CD14-positive monocyte (primary cell): Measurements from ENCODE around the gene LRP1-AS. TPM values are rescaled to one million over a fixed set of nuclear protein-coding genes. Genes with fewer than 3 reads are reported as not detected.

ENCODE experiments used
- DNase-seq, 3 donors: peaks; one replicate each; pipeline ENCODE4 v3.0.0-alpha.2; 2011 to 2022
- H2AFZ ChIP-seq: 2 replicates; pipeline ENCODE4 v1.6.0; 2012; ENCODE audit warnings: mild to moderate bottlenecking, low read depth, low read length, inconsistent platforms; ENCODE audit not compliant: insufficient read depth, poor library complexity, severe bottlenecking
- H3K27ac ChIP-seq, 2 donors: 1 replicate in 1 of 2; 2 replicates in 1 of 2; pipeline ENCODE4 v1.5.1; 2012 to 2013; ENCODE audit warnings: low read length in 2 of 2, control low read depth in 1 of 2, inconsistent platforms in 1 of 2, low read depth in 1 of 2, mild to moderate bottlenecking in 1 of 2
- H3K27me3 ChIP-seq, 2 donors: one replicate each; pipeline versions ENCODE4 v1.6.0 to v1.6.1; 2011 to 2013; ENCODE audit warnings: low read length in 2 of 2; ENCODE audit not compliant: control insufficient read depth in 2 of 2, insufficient read depth in 2 of 2
- H3K36me3 ChIP-seq, 2 donors: replicated peaks in 1 of 2; 1 replicate in 1 of 2; 2 replicates in 1 of 2; pipeline versions ENCODE4 v1.5.1 to v1.6.1; 2012 to 2013; ENCODE audit warnings: low read length in 2 of 2, control low read depth in 1 of 2, inconsistent platforms in 1 of 2, mild to moderate bottlenecking in 1 of 2; ENCODE audit not compliant: insufficient read depth in 2 of 2, control insufficient read depth in 1 of 2
- H3K4me1 ChIP-seq, 2 donors: 1 replicate in 1 of 2; 2 replicates in 1 of 2; pipeline versions ENCODE4 v1.5.1 to v1.6.1; 2012 to 2013; ENCODE audit warnings: low read length in 2 of 2, control low read depth in 1 of 2, inconsistent platforms in 1 of 2, mild to moderate bottlenecking in 1 of 2, moderate library complexity in 1 of 2; ENCODE audit not compliant: insufficient read depth in 2 of 2, control insufficient read depth in 1 of 2
- H3K4me2 ChIP-seq: replicated peaks from 2 replicates; pipeline ENCODE3; 2012; ENCODE audit warnings: low read length, moderate library complexity, mild to moderate bottlenecking; ENCODE audit not compliant: poor library complexity, severe bottlenecking; ENCODE audit errors: extremely low read depth
- H3K4me3 ChIP-seq, 3 experiments: fragments of 200-600 bp in 1 of 3; sonication (generic) in 1 of 3; replicated peaks in 1 of 3; 1 replicate in 2 of 3; 2 replicates in 1 of 3; pipeline ENCODE4 v1.5.1; 2011 to 2013; ENCODE audit warnings: low read length in 3 of 3, mild to moderate bottlenecking in 3 of 3, control low read depth in 2 of 3, low read depth in 2 of 3, inconsistent platforms in 1 of 3, moderate library complexity in 1 of 3
- H3K79me2 ChIP-seq: 2 replicates; pipeline ENCODE4 v1.6.0; 2012; ENCODE audit warnings: mild to moderate bottlenecking, control low read depth, inconsistent platforms, low read length, moderate library complexity; ENCODE audit not compliant: insufficient read depth
- H3K9ac ChIP-seq: 2 replicates; pipeline ENCODE4 v1.6.0; 2017; ENCODE audit warnings: low read length, mild to moderate bottlenecking; ENCODE audit not compliant: insufficient read depth, poor library complexity, severe bottlenecking
- H3K9me3 ChIP-seq, 2 donors: replicated peaks in 1 of 2; 1 replicate in 1 of 2; 2 replicates in 1 of 2; pipeline versions ENCODE4 v1.5.1 to v1.6.1; 2012 to 2013; ENCODE audit warnings: low read length in 2 of 2, control low read depth in 1 of 2; ENCODE audit not compliant: control insufficient read depth in 1 of 2, insufficient read depth in 1 of 2
- H4K20me1 ChIP-seq: 2 replicates; pipeline ENCODE4 v1.6.0; 2012; ENCODE audit warnings: mild to moderate bottlenecking, low read length, control low read depth, moderate library complexity; ENCODE audit not compliant: insufficient read depth
- H3K27ac Mint-ChIP-seq, 7 donors: one replicate each; pipeline ENCODE4 v1.8.0; 2020; ENCODE audit warnings: mild to moderate bottlenecking in 7 of 7, mixed read lengths in 7 of 7, moderate library complexity in 6 of 7, inconsistent platforms in 2 of 7
- H3K27me3 Mint-ChIP-seq, 3 donors: one replicate each; pipeline ENCODE4 v1.8.0; 2021 to 2022; ENCODE audit warnings: low read depth in 3 of 3, mild to moderate bottlenecking in 3 of 3, mixed read lengths in 3 of 3, moderate library complexity in 3 of 3, inconsistent platforms in 1 of 3
- H3K36me3 Mint-ChIP-seq, 2 donors: one replicate each; pipeline ENCODE4 v1.8.0; 2020; ENCODE audit warnings: mixed read lengths in 2 of 2, inconsistent platforms in 1 of 2, mild to moderate bottlenecking in 1 of 2
- H3K4me1 Mint-ChIP-seq: one replicate; pipeline ENCODE4 v1.8.0; 2020; ENCODE audit warnings: mild to moderate bottlenecking, mixed read lengths
- H3K4me3 Mint-ChIP-seq, 2 donors: one replicate each; pipeline ENCODE4 v1.8.0; 2020; ENCODE audit warnings: mild to moderate bottlenecking in 2 of 2, mixed read lengths in 2 of 2, moderate library complexity in 1 of 2
- H3K9me3 Mint-ChIP-seq, 7 donors: one replicate each; pipeline ENCODE4 v1.8.0; 2020 to 2022; ENCODE audit warnings: mixed read lengths in 7 of 7, mild to moderate bottlenecking in 6 of 7, moderate library complexity in 6 of 7, inconsistent platforms in 2 of 7
- CTCF ChIP-seq: fragments of 200-600 bp; IDR thresholded peaks from one replicate; pipeline ENCODE4 v1.8.0; 2022; ENCODE audit warnings: antibody characterized with exemption, mild to moderate bottlenecking
- WGBS: methylation state at CpG from one replicate; pipeline ENCODE4 v1.1.5; 2013; ENCODE audit warnings: missing lambda C conversion rate; ENCODE audit not compliant: insufficient coverage; 5-methylcytosine and 5-hydroxymethylcytosine counted together
- intact Hi-C, 2 donors: fragments of 100-400 bp; cut with micrococcal nuclease; formaldehyde crosslinking; loops; one replicate each; pipeline versions ENCODE4 v1.15.0 to v1.15.1; 2023
- polyA plus RNA-seq, 3 donors: library from polyadenylated mRNA; depleted of rRNA in 1 of 3; unstranded in 2 of 3; stranded (reverse) in 1 of 3; fragments of 300-500 nt in 2 of 3; fragments of >200 nt in 1 of 3; fragmentation: Illumina TruSeq in 2 of 3; gene quantifications; 1 replicate in 2 of 3; 2 replicates in 1 of 3; pipeline ENCODE4 v1.2.3, GENCODE V29; 2012 to 2021

LRP1-AS gene
- polyA plus RNA-seq, 3 donors, result 0.35 to 1.5 TPM; not detected in 1

GRCh38 chr12:57138526-57139272 lies 8.7 kb downstream of the LRP1-AS start:
- H2AFZ ChIP-seq, result no peak overlapping the region
- peak overlapping the region in 1 of 3 experiments; percentile 32 for H3K4me3 ChIP-seq
- no peaks in the 10 kb centered on the region for H3K9me3 ChIP-seq
- H3K36me3 ChIP-seq, result peaks cover 68 to 93% of the 10 kb centered on the region in 2 donors
- intact Hi-C loops, result no loop called here
- H3K4me1 ChIP-seq, result peaks cover 33 to 56% of the 10 kb centered on the region in 2 donors
- H3K27ac Mint-ChIP-seq, result peak overlapping the region; percentile 27 to 91 (median 88)
- H3K27me3 Mint-ChIP-seq, result peaks cover 0 to 8% (median 0%) of the 10 kb centered on the region in 3 donors
- H3K36me3 Mint-ChIP-seq, result peaks cover 79 to 80% of the 10 kb centered on the region in 2 donors
- H3K79me2 ChIP-seq, result peaks cover 54% of the 10 kb centered on the region
- 25% methylated on average over 2 of the region's 13 CpGs for WGBS
- H3K4me3 Mint-ChIP-seq, result peak overlapping the region in 1 of 2 donors; percentile 79
- peak overlapping the region; percentile 39 for H3K4me2 ChIP-seq
- DNase-seq, result peak in 1 of 3 donors; percentile 31
- peak overlapping the region; percentile 26 to 67 for H3K27ac ChIP-seq
- H3K9ac ChIP-seq, result peak overlapping the region; percentile 27
- no peak for TF ChIP-seq CTCF
- no peaks in the 10 kb centered on the region for H3K27me3 ChIP-seq
- no peaks in the 10 kb centered on the region for H3K9me3 Mint-ChIP-seq
- peaks cover 100% of the 10 kb centered on the region for H4K20me1 ChIP-seq
- peaks cover 69% of the 10 kb centered on the region for H3K4me1 Mint-ChIP-seq

- Histone ChIP-seq H3K4me2 (no peak overlapping the region), H3K4me3 (no peak overlapping the region), H3K9ac (no peak overlapping the region), H4K20me1 (peaks cover 100% of the 10 kb centered on the region), H3K79me2 (peaks cover 71% of the 10 kb centered on the region), H3K27me3 (no peaks in the 10 kb centered on the region), H2AFZ (no peak overlapping the region), H3K9me3 (no peaks in the 10 kb centered on the region), H3K27ac (no peak overlapping the region), H3K36me3 (peaks cover 47 to 88% of the 10 kb centered on the region in 2 donors), H3K4me1 (peaks cover 59 to 86% of the 10 kb centered on the region in 2 donors)
- no peak for DNase-seq
- Mint-ChIP-seq H3K9me3 (no peaks in the 10 kb centered on the region), H3K27ac (peak overlapping the region in 2 of 7 donors; percentile 39 to 42), H3K36me3 (peaks cover 76 to 78% of the 10 kb centered on the region in 2 donors), H3K4me1 (peaks cover 86% of the 10 kb centered on the region), H3K27me3 (peaks cover 0 to 14% (median 0%) of the 10 kb centered on the region in 3 donors), H3K4me3 (no peak overlapping the region)
- TF ChIP-seq CTCF, result no peak
- intact Hi-C loops, result no loop called here
- 67% methylated on average over 5 of the region's 18 CpGs for WGBS
Measured at GRCh38 chr12:57135527-57136326, 11.7 kb downstream of the LRP1-AS start.
